Ovary (tissue), 3 donors: Measurements from ENCODE around the gene IL17A.

Experiments used
- POLR2A ChIP-seq: fragments of 450-650 bp; IDR thresholded peaks from one replicate; pipeline ENCODE4 v1.6.1; 2017; ENCODE audit warnings: antibody characterized with exemption, mild to moderate bottlenecking, moderate library complexity
- TF ChIP-seq, protein P1 (sequence below), 3 donors: fragments of 450-650 bp in 2 of 3; fragments of 200-600 bp in 1 of 3; IDR thresholded peaks; one replicate each; pipeline versions ENCODE4 v1.5.1 to v1.8.0; 2016 to 2022; ENCODE audit warnings: antibody characterized with exemption in 3 of 3, mild to moderate bottlenecking in 1 of 3
- donor health status: DM: no; HTN: no; CAD: no.

DNA sequence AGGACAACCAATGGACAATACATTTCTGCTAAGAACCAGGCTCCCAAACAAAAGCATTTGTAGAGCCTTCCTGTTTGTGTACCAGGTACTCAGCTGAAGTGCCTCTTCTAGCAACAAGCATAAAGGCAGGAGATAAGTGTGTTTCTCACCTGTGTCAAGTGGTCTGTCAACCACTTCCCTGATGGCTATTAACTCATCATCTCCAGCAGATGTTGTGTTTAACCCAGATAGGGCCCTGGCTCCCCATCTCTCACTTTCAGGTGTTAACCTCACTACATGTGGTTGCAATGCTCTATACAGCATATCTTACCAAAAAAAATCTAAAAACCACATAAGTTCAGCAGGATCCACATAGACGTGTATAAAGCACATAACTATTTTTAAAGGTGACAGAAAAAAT is 9.6 kb upstream of the IL17A start:
- no peak for TF ChIP-seq POLR2A
- TF ChIP-seq, protein P1, sequence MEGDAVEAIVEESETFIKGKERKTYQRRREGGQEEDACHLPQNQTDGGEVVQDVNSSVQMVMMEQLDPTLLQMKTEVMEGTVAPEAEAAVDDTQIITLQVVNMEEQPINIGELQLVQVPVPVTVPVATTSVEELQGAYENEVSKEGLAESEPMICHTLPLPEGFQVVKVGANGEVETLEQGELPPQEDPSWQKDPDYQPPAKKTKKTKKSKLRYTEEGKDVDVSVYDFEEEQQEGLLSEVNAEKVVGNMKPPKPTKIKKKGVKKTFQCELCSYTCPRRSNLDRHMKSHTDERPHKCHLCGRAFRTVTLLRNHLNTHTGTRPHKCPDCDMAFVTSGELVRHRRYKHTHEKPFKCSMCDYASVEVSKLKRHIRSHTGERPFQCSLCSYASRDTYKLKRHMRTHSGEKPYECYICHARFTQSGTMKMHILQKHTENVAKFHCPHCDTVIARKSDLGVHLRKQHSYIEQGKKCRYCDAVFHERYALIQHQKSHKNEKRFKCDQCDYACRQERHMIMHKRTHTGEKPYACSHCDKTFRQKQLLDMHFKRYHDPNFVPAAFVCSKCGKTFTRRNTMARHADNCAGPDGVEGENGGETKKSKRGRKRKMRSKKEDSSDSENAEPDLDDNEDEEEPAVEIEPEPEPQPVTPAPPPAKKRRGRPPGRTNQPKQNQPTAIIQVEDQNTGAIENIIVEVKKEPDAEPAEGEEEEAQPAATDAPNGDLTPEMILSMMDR (IDR thresholded peaks at IDR 0.05) = no peak
